ENCODE data around the gene ONECUT1. TPM values are rescaled to one million over a fixed set of nuclear protein-coding genes. Genes with fewer than 3 reads are reported as not detected.

ONECUT1 gene
- total and polyA plus RNA-seq, 2 donors from 2014 or later: not detected

- Histone ChIP-seq H3K9ac (ENCODE audit: low read length in 3 of 3) (no peak overlapping the region), H3K4me3 (ENCODE audit: low read length in 3 of 3) (no peak overlapping the region), H3K27me3 (ENCODE audit: control insufficient read depth, insufficient read depth, low read length) (no peaks in the 10 kb centered on the region), H3K36me3 (ENCODE audit: control insufficient read depth in 2 of 3, insufficient read depth in 3 of 3, low read length in 3 of 3) (no peaks in the 10 kb centered on the region), H3K4me1 (ENCODE audit: control insufficient read depth in 2 of 3, insufficient read depth in 2 of 3, low read depth in 1 of 3, low read length in 3 of 3) (no peaks in the 10 kb centered on the region), H3K9me3 (ENCODE audit: control insufficient read depth in 2 of 3, insufficient read depth in 1 of 3, low read length in 3 of 3) (no peaks in the 10 kb centered on the region), H3K27ac (ENCODE audit: low read depth in 2 of 2, low read length in 2 of 2) (no peak overlapping the region)
- TF ChIP-seq, protein P1, sequence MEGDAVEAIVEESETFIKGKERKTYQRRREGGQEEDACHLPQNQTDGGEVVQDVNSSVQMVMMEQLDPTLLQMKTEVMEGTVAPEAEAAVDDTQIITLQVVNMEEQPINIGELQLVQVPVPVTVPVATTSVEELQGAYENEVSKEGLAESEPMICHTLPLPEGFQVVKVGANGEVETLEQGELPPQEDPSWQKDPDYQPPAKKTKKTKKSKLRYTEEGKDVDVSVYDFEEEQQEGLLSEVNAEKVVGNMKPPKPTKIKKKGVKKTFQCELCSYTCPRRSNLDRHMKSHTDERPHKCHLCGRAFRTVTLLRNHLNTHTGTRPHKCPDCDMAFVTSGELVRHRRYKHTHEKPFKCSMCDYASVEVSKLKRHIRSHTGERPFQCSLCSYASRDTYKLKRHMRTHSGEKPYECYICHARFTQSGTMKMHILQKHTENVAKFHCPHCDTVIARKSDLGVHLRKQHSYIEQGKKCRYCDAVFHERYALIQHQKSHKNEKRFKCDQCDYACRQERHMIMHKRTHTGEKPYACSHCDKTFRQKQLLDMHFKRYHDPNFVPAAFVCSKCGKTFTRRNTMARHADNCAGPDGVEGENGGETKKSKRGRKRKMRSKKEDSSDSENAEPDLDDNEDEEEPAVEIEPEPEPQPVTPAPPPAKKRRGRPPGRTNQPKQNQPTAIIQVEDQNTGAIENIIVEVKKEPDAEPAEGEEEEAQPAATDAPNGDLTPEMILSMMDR (IDR thresholded peaks at IDR 0.05; ENCODE audit: borderline replicate concordance, extremely low read depth, insufficient read depth): no peak
- intact Hi-C loops (cut with DNase I): no loop called here
- FAIRE-seq (no peak), DNase-seq (no peak)
Measured at GRCh38 chr15:52710050-52710707, 80.0 kb downstream of the ONECUT1 start.

- Histone ChIP-seq H3K4me1 (ENCODE audit: control insufficient read depth in 2 of 3, insufficient read depth in 2 of 3, low read depth in 1 of 3, low read length in 3 of 3) (no peaks in the 10 kb centered on the region), H3K27me3 (ENCODE audit: control insufficient read depth, insufficient read depth, low read length) (no peaks in the 10 kb centered on the region), H3K9ac (ENCODE audit: low read length in 3 of 3) (no peak overlapping the region), H3K27ac (ENCODE audit: low read depth in 2 of 2, low read length in 2 of 2) (no peak overlapping the region), H3K36me3 (ENCODE audit: control insufficient read depth in 2 of 3, insufficient read depth in 3 of 3, low read length in 3 of 3) (no peaks in the 10 kb centered on the region), H3K4me3 (ENCODE audit: low read length in 3 of 3) (no peak overlapping the region), H3K9me3 (ENCODE audit: control insufficient read depth in 2 of 3, insufficient read depth in 1 of 3, low read length in 3 of 3) (no peaks in the 10 kb centered on the region)
- no peak for FAIRE-seq
- intact Hi-C loops (cut with DNase I): no loop called here
- TF ChIP-seq, protein P1 (IDR thresholded peaks at IDR 0.05; ENCODE audit: borderline replicate concordance, extremely low read depth, insufficient read depth): no peak
- peak in 4 of 5 donors; percentile 35 to 52 (median 44) for DNase-seq
Measured at GRCh38 chr15:52709187-52709981, 80.8 kb downstream of the ONECUT1 start.

Other genes starting within 250 kb of the ONECUT1 start
- gene ARPP19, start 221.3 kb downstream of the ONECUT1 start, total RNA-seq: 160 TPM
- 43.0 TPM for gene ARPP19, start 221.3 kb downstream of the ONECUT1 start, polyA plus RNA-seq (ENCODE audit: insufficient read depth, low read depth, low replicate concordance)
- 38.2 TPM for gene ATOSA, start 110.9 kb downstream of the ONECUT1 start, total RNA-seq
- 17.3 TPM for gene ATOSA, start 110.9 kb downstream of the ONECUT1 start, polyA plus RNA-seq (ENCODE audit: insufficient read depth, low read depth, low replicate concordance)

All from kidney (tissue), 14 donors.